ENCODE results near the gene GNG4. TPM values are rescaled to one million over a fixed set of nuclear protein-coding genes. Genes with fewer than 3 reads are reported as not detected.

Gene GNG4
- total and polyA plus RNA-seq, 2 donors (not counting 3 experiments of a cell fraction or from before 2014, with no cell fraction given): 0.10 TPM; not detected in 1

DNA sequence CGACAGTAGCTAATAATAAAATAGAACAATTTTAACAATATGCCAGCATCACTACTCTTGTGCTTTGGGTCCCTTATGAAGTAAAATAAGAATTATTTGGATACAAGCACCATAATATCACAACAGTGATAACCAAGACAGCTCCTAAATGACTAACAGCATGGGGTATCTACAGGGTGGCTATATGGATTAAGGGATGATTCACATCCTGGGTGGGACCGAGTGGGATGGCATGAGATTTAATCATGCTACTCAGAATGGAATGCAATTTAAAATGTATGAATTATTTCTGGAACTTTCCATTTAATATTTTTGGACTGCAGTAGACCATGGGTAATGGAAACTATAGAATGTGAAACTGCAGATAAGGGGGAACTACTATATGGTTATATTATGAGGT lies 117.2 kb downstream of the GNG4 start:
- POLR2A ChIA-PET: no interaction called here
- CTCF ChIA-PET: interaction anchor here (0.7 kb wide), 1 partner anchor 62 kb away, joined by 3 read pairs; no protein-coding TSS in a partner anchor
- BruUV-seq (replicated peaks): no TSS peak
- dilution Hi-C loops (cut with MboI; ENCODE audit: extremely low pct_ligation_motif_present, low sequenced_read_pairs) (no loop called here), intact Hi-C loops (cut with micrococcal nuclease) (no loop called here)
- H3K27ac ChIP-seq (ENCODE audit: insufficient read depth, low read depth, low read length): no peak overlapping the region
- no peak for FAIRE-seq
- no peaks in the 10 kb centered on the region for H3K36me3 ChIP-seq (ENCODE audit: control insufficient read depth in 2 of 2, extremely low read depth in 1 of 2, insufficient read depth in 2 of 2, low read length in 2 of 2)
- H3K9ac ChIP-seq (replicated peaks; ENCODE audit: extremely low read depth, insufficient read depth, low read length): no peak overlapping the region
- H3K79me2 ChIP-seq (ENCODE audit: control insufficient read depth, insufficient read depth, low read length): no peaks in the 10 kb centered on the region
- H3K4me2 ChIP-seq (ENCODE audit: insufficient read depth, low read length): no peak overlapping the region
- H3K4me3 ChIP-seq (replicated peaks in 1 of 3; ENCODE audit: insufficient read depth in 1 of 3, low read depth in 1 of 3, low read length in 3 of 3): no peak overlapping the region
- TF ChIP-seq MYC (IDR thresholded peaks at IDR 0.05; ENCODE audit: low read depth, low read length) (no peak), EZH2 (IDR thresholded peaks at IDR 0.05; ENCODE audit: borderline replicate concordance, low read depth, low read length, severe bottlenecking) (no peak), POLR2A (IDR thresholded peaks at IDR 0.05; ENCODE audit: low read depth, low read length) (no peak)
- TF ChIP-seq, protein P1, sequence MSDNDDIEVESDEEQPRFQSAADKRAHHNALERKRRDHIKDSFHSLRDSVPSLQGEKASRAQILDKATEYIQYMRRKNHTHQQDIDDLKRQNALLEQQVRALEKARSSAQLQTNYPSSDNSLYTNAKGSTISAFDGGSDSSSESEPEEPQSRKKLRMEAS (IDR thresholded peaks at IDR 0.05; ENCODE audit: insufficient read depth, insufficient read length): no peak
- TF ChIP-seq, protein P2, sequence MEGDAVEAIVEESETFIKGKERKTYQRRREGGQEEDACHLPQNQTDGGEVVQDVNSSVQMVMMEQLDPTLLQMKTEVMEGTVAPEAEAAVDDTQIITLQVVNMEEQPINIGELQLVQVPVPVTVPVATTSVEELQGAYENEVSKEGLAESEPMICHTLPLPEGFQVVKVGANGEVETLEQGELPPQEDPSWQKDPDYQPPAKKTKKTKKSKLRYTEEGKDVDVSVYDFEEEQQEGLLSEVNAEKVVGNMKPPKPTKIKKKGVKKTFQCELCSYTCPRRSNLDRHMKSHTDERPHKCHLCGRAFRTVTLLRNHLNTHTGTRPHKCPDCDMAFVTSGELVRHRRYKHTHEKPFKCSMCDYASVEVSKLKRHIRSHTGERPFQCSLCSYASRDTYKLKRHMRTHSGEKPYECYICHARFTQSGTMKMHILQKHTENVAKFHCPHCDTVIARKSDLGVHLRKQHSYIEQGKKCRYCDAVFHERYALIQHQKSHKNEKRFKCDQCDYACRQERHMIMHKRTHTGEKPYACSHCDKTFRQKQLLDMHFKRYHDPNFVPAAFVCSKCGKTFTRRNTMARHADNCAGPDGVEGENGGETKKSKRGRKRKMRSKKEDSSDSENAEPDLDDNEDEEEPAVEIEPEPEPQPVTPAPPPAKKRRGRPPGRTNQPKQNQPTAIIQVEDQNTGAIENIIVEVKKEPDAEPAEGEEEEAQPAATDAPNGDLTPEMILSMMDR (IDR thresholded peaks at IDR 0.05; ENCODE audit: extremely low read depth in 1 of 2, insufficient read depth in 1 of 2, low read depth in 1 of 2, low read length in 2 of 2): no peak
- no peaks in the 10 kb centered on the region for H3K9me1 ChIP-seq (replicated peaks; ENCODE audit: control insufficient read depth, extremely low read depth, insufficient read depth, low read length)
- H2AFZ ChIP-seq (ENCODE audit: low read depth, low read length): no peak overlapping the region
- no peaks in the 10 kb centered on the region for H3K27me3 ChIP-seq (ENCODE audit: control insufficient read depth in 2 of 2, insufficient read depth in 2 of 2, low read length in 2 of 2)
- H3K9me3 ChIP-seq (replicated peaks; ENCODE audit: control insufficient read depth, insufficient read depth, low read length): no peaks in the 10 kb centered on the region
- no peaks in the 10 kb centered on the region for H4K20me1 ChIP-seq (replicated peaks; ENCODE audit: control insufficient read depth, extremely low read depth, insufficient read depth, low read length)
- no peak for DNase-seq (ENCODE audit: low read depth, low spot score)
- H3K4me1 ChIP-seq (ENCODE audit: control insufficient read depth, extremely low read depth, insufficient read depth, low read length): no peaks in the 10 kb centered on the region

DNA sequence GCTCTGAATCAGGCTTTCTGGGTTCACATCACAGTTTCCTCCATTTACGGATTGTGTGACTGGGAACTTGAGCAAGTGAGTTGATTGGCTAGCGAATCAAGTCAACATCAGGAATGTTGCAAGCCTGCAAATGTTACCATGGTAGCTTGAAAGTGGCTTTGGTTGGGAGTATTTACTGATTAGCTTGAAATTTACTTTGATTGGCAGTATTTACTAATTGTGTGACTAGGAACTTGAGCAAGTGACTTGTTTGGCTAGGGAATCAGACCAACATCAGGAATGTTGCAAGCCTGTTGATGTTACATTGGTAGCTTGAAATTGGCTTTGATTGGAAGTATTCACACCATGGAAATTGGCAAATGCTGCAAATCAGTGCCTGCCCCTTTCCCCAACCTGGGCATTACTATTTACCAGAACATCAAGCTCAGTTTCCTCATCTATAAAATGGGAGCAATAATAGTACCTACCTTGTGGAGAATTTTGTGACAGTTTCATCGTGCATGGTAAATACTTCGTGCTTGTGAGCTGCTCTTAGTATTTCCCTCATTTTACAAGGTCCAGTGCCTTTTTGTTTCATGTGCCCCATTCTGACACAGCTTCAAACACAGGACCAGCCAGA lies 122.3 kb downstream of the GNG4 start:
- H3K4me3 ChIP-seq (replicated peaks in 1 of 3; ENCODE audit: insufficient read depth in 1 of 3, low read depth in 1 of 3, low read length in 3 of 3): no peak overlapping the region
- H3K27me3 ChIP-seq (ENCODE audit: control insufficient read depth in 2 of 2, insufficient read depth in 2 of 2, low read length in 2 of 2): peaks cover 0 to 2% of the 10 kb centered on the region in 2 experiments
- FAIRE-seq (no peak), DNase-seq (ENCODE audit: low read depth, low spot score) (no peak)
- no peak overlapping the region for H3K9ac ChIP-seq (replicated peaks; ENCODE audit: extremely low read depth, insufficient read depth, low read length)
- no peaks in the 10 kb centered on the region for H3K4me1 ChIP-seq (ENCODE audit: control insufficient read depth, extremely low read depth, insufficient read depth, low read length)
- no peak overlapping the region for H3K4me2 ChIP-seq (ENCODE audit: insufficient read depth, low read length)
- no peaks in the 10 kb centered on the region for H3K36me3 ChIP-seq (ENCODE audit: control insufficient read depth in 2 of 2, extremely low read depth in 1 of 2, insufficient read depth in 2 of 2, low read length in 2 of 2)
- H3K79me2 ChIP-seq (ENCODE audit: control insufficient read depth, insufficient read depth, low read length): no peaks in the 10 kb centered on the region
- POLR2A ChIA-PET: no interaction called here
- dilution Hi-C loops (cut with MboI; ENCODE audit: extremely low pct_ligation_motif_present, low sequenced_read_pairs) (no loop called here), intact Hi-C loops (cut with micrococcal nuclease) (no loop called here)
- no peaks in the 10 kb centered on the region for H4K20me1 ChIP-seq (replicated peaks; ENCODE audit: control insufficient read depth, extremely low read depth, insufficient read depth, low read length)
- no peak overlapping the region for H2AFZ ChIP-seq (ENCODE audit: low read depth, low read length)
- BruUV-seq (replicated peaks): no TSS peak
- no peak overlapping the region for H3K27ac ChIP-seq (ENCODE audit: insufficient read depth, low read depth, low read length)
- no peak for TF ChIP-seq POLR2AphosphoS5 (IDR thresholded peaks at IDR 0.05; ENCODE audit: insufficient read depth, low read depth, low read length)
- no peak for TF ChIP-seq MYC (IDR thresholded peaks at IDR 0.05; ENCODE audit: low read depth, low read length)
- no peak for TF ChIP-seq POLR2A (IDR thresholded peaks at IDR 0.05; ENCODE audit: low read depth, low read length)
- TF ChIP-seq JUN (IDR thresholded peaks at IDR 0.05; ENCODE audit: borderline replicate concordance, insufficient read depth, insufficient read length, low read depth): no peak
- TF ChIP-seq, protein P2 (IDR thresholded peaks at IDR 0.05; ENCODE audit: extremely low read depth in 1 of 2, insufficient read depth in 1 of 2, low read depth in 1 of 2, low read length in 2 of 2): no peak
- TF ChIP-seq, protein P1 (IDR thresholded peaks at IDR 0.05; ENCODE audit: insufficient read depth, insufficient read length): no peak
- TF ChIP-seq GATA2 (IDR thresholded peaks at IDR 0.05; ENCODE audit: insufficient read depth, insufficient read length, low read depth, low read length): no peak
- no peak for TF ChIP-seq FOS (IDR thresholded peaks at IDR 0.05; ENCODE audit: borderline replicate concordance, insufficient read depth, low read length)
- no peak for TF ChIP-seq EZH2 (IDR thresholded peaks at IDR 0.05; ENCODE audit: borderline replicate concordance, low read depth, low read length, severe bottlenecking)
- no peaks in the 10 kb centered on the region for H3K9me3 ChIP-seq (replicated peaks; ENCODE audit: control insufficient read depth, insufficient read depth, low read length)
- CTCF ChIA-PET: interaction anchor here (1.2 to 5.3 kb wide), 3 partner anchors 8 to 23 kb away, joined by 3 to 17 read pairs (median 5); partner anchors contain the start of gene B3GALNT2
- no peaks in the 10 kb centered on the region for H3K9me1 ChIP-seq (replicated peaks; ENCODE audit: control insufficient read depth, extremely low read depth, insufficient read depth, low read length)

Data from endothelial cell of umbilical vein (primary cell).